Right ventricle myocardium superior (tissue), 1 donor: ENCODE results near the gene DNMT3A. TPM values are rescaled to one million over a fixed set of nuclear protein-coding genes. Genes with fewer than 3 reads are reported as not detected.

ENCODE experiments used
- ATAC-seq: fragments of 200-7000 bp; cut with Tn5 transposase; one replicate; pipeline ENCODE4 v1.9.1; 2020; ENCODE audit warnings: mild to moderate bottlenecking; ENCODE audit not compliant: poor library complexity
- DNase-seq: peaks from one replicate; pipeline ENCODE4 v3.0.0-alpha.2; 2020
- intact Hi-C: fragments of 100-400 bp; cut with DNase I; formaldehyde crosslinking; loops from one replicate; pipeline ENCODE4 v1.11.2; 2022
- total RNA-seq: library from RNA; stranded (reverse); fragmentation: NEBNext Ultra II Directional; extraction: Animal tissue kit (Norgen Biotek cat#: 25700); gene quantifications from one replicate; pipeline ENCODE4 v1.2.1, GENCODE V29; 2021
- donor health status: DM: no; HTN: yes; CAD: no; lungs with severe emphysema.

DNMT3A gene
- total RNA-seq, 1 donor from 2014 or later = 20.2 TPM

DNA sequence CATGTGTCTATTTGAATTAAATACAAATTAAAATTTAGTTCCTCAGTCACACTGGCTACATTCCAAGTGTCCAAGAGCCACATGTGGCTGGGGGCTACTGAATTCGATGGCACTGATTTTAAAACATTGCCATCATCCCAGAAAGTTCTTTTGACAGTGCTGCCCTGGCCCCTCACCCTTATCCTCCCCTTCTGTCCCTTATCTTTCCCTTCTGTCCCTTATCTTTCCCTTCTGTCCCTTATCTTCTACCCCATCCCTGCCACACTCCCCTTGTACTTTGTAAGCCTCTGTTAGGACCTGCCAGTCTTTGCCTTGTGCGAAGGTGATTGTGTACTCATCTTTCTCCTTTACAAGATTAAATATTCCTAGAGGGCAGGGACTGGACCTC, 85.2 kb downstream of the DNMT3A start:
- DNase-seq = no peak
- ATAC-seq = no peak
- intact Hi-C loops = no loop called here

DNA sequence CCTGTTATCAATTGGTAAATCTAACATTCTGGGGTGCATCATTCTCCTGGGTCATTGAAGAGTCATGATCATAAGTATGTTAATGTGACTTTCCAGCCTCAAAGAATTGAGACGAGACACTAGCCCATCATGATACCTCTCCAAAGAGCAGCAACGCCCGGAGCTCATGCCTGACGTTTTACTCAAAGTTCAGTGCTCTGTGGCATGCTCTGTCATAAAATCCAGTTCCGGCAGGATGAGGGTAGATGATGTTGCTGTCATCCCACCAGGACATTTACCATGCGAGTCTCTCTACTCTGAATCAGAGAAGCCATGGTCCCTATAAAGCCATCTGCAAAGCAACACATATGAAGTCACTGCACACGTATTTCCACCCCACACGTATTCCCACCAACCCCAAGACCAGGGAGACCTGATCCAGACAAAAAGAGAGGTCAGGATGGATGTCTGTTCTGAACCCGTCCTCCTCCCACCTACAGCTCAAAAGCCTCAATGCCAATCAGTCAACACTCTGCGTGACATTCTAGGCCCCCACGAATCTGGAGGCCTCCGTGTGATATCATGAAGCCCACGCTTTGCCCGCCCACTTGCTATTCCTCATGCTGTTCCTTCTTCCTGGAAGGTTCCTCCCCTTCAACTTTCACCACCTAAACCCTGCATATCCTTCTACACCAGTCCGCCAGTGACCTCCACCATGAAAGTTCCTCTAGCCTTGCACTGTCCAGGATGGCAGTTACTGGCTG, 85.8 kb downstream of the DNMT3A start:
- no peak for ATAC-seq
- no peak for DNase-seq
- intact Hi-C loops = no loop called here

DNA sequence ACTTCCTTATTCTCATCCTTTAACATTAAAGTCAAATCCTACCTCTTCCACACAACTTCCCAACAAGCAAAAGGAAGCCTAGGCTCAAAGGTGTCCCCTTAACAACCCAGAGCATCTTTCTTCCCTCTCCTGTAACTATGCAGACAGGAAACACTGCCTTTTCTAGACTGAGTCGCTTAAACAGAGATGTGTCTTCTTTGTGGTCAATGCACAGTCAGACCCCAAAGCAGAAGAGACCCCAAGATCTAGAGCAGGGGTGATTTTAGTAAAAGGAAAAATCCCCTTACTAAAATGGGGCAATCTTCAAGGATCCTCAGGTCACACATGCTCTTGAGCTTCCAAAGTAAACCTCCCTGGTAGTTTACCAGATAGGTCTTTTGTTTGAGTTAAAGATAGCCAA, 86.8 kb downstream of the DNMT3A start:
- no peak for ATAC-seq
- intact Hi-C loops = no loop called here

DNA sequence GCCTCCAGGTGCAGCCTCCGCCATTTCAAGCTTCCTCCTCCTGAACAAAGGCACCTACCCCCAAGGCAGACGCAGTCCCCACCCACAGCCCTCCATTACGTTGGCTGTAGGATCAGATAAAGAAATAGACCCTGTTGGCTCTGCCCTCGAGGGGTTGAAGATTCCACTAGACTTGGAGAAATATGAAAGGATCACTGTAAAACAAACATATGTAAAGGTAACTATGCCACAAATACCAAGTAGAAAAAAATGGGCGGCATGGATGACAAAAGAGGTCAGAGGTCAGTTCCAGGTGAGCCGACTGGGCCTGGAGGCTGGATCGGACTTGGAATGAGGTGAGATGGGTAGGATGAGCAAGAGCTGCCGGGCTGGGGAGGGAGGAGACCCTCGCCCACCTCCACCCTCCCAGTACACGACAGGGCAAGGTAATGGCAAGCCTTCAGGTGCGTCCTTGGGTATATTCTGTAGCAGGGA, 88.5 kb downstream of the DNMT3A start:
- DNase-seq (no peak), ATAC-seq (no peak)
- intact Hi-C loops = no loop called here

More for the DNA sequence above, 86.8 kb downstream of the DNMT3A start:
- DNase-seq = no peak

DNA sequence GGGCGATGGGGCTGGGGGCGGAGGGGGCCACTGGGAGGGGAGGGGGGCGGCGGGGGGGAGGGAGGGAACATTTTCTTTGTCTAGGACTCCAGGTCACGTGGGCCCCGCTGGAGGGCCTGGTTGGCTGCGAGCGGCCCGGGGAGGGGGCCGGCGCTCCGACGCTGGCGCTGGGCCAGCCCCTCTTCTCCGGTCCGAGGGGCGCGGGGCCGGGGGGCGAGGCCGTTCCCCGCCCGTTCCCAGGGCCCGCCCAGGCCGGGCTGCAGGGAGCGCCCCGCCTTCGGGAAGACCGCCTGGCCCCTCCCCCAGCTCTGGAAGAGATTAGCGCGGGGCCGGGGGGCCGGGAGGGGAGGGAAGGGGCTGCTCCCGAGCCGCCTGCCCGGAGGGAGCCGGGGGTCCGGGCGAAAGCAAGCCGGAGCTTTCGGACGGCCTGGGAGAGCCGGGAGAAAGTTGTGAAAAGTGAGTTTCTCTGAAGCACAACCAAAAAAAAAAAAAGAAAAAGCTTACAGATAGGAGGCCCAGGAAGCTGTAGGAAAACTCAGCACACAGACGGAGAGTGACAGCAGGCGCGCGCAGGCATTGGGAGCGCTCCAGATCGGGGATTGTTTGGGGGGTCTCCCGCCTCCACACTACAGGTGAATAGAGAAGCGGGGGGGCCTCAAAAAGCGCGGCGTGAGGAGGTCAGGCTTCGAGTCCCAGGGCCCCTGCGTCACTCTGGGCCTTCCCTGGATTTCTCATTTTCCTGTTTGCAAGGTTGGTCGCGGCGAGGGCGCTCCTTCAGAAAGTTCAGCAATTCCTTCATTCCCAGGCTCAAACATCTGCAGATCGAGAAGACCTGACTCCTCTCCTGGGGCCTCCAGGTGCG, 89.2 kb downstream of the DNMT3A start:
- intact Hi-C loops = no loop called here
- DNase-seq (peak; percentile 79), ATAC-seq (peak; percentile 70)

DNA sequence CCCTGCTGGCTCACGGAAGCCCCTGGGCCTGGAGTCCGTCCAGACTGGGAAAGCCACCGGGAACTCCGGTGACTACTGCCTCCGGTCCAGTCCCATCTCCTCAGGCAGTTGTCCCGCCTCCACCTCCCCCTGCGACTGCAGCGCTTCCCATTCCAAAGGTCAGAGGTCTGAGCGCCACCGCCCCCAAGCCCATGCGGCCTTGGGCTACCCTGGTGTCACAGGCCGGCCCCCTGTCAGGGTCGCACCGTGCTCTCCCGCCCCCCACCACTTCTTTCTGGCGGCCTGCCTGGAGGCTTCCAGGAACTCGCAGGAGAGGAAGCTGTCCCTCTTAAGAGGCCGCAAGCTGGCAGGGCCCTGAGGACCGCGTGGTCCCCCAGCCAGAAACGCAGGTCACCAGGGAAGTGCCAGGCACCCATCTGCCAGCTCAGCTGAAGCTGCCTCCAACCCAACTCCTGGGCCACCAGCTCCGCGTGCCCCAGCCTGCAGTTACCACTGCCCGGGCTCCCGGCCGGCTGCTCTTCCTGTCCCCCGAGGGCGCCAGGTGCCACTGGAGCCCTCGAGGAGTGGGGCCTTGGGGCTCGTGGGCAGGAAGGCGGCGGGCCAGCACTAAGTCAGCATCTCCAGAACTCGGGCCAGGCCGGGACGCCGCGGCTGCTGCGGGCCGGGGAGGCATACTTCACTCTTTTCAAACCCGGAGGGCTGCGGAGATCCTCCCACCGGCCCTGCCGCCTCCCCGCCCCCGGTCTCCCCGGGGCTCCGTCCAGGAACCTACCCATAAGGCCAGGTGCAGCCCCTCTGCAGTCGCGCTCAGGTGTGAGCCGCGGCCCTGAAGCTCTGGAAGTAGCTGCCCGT, 90.1 kb downstream of the DNMT3A start:
- peak; percentile 75 for DNase-seq
- intact Hi-C loops = no loop called here
- ATAC-seq = peak; percentile 67

DNA sequence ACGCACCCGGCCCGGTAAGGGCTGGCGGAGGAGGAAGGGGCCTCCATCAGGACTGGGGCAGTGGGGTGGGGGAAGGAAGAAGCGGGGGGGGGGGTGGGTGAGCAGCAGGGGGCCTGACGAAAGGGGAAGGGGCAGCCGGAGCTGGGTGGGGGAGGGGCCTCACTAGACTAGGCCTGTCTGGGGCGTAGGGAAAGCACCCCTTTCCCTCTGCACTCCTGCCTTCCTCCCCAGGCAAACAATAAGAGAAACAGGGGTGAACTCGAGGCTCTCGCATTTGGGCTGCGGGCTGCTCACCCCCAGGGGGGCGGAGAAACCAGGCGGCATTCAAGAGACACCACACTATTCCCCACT, 90.7 kb downstream of the DNMT3A start:
- no peak for ATAC-seq
- intact Hi-C loops = no loop called here
- no peak for DNase-seq

DNA sequence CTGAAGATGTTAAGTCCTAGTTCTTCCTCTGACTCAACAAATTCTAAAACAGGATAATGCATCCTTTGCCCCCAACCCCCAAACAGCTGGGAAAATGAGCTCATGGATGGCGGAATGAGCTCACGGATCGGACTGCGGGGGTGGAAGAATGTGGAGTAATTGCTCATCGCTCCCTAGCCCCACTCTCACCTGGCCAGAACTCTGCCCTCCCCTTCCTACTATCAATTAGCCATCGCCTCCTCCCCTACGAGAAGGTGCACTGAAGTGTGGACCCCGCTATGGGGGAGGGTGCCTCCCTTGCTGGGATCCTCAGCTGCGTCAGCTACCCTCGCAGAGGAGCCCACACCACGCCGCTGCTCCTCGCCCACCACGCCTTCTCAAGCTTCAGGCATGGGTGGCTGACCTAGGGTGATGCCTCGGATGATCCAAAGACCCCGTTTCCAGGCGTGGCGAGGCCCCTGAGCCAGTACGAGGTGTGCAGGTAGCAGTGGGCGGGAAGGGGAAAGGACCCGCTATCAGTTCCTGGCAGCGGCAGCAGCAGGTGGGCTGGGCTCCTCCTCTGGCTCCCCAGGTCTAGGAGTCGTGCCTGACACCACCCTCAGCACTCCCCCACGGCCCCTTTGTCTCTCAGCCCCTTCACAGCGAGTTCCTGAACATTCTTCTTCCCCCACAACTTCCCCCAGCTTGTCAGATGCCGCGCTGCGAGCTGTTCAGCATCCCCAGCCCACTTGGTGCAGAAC, 91.2 kb downstream of the DNMT3A start:
- intact Hi-C loops = no loop called here
- ATAC-seq = no peak
- no peak for DNase-seq

DNA sequence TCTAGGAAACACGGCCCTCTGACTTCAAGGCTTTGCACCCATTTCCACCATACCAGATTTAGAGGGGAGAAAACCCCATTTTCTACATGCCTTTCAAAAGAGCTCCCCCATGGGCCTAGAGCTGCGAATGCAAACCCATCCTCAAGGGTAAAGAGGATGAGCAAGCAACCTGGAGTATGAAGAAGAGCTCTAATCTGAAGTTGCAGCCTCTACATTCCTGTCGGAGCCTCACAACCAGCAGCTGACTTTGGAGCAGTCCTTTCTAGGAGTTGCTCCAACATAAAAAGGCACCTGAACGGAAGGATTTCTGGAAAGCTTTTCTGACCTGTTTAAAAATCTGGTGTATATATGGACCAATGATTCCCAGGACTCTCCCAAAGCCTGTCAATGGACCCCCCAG, 91.9 kb downstream of the DNMT3A start:
- intact Hi-C loops = no loop called here
- ATAC-seq = no peak
- no peak for DNase-seq

DNA sequence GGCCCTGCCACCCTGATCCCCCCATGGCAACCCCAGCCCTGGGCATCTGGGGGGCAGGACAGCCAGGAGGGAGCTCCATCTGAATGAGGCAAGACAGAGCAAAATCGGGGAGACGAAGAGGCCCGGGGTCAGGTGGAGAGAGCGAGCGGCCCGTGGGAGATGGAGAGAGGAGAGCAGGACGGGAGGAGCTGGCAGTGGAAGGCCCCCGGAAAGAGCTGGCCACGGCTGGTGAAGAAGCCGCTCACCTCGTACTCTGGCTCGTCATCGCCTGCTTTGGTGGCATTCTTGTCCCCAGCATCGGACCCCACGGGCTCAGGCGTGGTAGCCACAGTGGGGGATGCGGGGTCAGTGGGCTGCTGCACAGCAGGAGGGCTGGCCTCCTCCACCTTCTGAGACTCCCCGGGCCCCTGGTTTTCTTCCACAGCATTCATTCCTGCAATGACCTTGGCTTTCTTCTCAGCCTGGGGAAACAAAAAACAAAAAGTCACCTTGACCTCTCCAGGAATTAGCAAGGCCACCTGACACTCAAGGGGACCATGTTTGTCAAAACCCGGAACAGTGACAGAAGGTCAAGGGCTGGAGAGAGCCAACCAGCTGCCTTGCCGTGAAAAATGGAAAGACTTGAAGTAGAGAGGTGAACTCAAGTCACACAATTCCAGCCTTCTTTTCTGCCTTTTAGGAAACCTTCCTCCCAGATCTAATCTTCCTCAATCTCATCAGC, 93.8 kb downstream of the DNMT3A start:
- no peak for ATAC-seq
- intact Hi-C loops = no loop called here
- no peak for DNase-seq

DNA sequence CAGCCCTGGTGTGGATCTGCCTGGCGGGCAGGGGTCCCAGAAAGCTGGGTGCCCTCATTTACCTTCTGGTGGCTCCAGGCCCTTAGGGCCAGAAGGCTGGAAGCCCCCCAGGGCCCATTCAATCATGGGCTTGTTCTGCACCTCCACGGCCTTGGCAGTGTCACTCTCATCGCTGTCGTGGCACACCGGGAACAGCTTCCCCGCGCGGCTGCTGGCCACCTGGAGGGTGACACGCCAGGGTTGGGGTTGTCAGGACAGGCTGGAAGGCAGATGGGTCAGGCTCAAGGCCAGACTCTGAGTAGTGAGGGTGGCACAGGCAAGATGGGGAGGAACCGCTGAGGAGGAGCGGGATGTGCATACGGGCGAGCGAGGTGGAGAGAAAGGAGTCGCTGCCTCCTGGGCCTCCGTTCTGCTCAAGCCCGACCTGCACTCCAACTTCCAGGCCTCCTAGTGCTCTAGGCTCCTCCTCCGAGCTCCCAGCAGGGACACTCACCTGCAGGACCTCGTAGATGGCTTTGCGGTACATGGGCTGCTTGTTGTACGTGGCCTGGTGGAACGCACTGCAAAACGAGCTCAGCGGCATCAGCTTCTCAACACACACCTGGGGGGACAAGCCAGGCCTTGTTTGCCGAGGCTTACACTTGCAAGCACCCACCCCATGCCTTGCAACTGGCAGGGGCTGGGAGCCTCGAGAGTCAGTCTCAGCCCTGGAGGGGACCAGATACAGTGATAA, 95.0 kb downstream of the DNMT3A start:
- intact Hi-C loops = no loop called here
- DNase-seq = no peak
- ATAC-seq = no peak

DNA sequence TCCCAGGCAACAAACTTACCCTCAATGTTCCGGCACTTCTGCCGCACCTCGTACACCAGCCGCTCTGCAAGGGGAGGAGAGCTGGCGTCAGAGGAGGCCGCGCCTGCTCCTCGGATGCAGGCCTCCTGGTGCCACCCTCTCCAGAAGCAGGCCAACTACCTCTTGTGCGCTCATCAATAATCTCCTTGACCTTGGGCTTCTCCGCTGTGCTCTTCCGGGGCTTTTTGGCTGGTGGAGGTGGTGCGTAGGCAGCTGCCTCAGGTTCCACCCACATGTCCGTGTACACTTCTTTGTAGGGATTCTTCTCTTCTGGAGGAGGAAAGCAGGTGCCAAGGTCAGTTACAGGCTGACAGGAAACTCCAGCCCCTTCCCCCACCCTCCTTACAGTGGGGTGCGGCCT, 95.7 kb downstream of the DNMT3A start:
- ATAC-seq (no peak), DNase-seq (no peak)
- intact Hi-C loops = no loop called here

DNA sequence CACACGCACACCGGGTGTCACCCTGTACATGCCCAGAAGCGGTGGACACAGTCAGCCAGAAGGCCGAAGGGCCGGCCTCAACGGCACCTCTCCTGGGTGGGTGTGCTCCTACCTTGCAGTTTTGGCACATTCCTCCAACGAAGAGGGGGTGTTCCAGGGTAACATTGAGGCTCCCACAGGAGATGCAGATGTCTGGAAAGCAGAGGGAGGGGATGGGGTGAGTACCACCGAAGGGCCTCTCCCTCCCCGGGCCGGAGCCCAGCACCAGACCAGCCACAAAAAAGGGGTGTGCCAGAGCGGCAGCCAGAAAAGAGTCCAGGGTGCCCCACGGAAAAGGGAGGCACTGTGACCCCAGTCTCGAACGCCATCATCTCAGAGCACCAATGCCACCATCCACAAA, 96.6 kb downstream of the DNMT3A start:
- intact Hi-C loops = no loop called here
- ATAC-seq = no peak
- no peak for DNase-seq

DNA sequence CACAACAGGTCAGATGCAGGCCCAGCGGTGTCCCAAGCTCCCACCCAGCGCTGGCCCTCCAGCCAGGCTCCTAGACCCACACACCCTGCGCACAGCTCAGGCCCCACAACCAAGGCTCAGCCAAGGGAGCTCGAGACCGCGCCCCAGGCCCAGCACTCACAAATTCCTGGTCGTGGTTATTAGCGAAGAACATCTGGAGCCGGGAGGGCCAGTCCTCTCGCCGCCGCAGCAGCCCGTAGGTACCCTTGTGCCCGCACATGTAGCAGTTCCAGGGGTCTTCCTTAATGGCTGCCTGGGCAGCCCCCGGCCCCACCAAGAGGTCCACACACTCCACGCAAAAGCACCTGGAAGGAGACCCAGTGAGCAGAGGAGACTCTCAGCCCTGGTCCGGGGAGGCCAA, 97.7 kb downstream of the DNMT3A start:
- intact Hi-C loops = no loop called here
- ATAC-seq (no peak), DNase-seq (no peak)

DNA sequence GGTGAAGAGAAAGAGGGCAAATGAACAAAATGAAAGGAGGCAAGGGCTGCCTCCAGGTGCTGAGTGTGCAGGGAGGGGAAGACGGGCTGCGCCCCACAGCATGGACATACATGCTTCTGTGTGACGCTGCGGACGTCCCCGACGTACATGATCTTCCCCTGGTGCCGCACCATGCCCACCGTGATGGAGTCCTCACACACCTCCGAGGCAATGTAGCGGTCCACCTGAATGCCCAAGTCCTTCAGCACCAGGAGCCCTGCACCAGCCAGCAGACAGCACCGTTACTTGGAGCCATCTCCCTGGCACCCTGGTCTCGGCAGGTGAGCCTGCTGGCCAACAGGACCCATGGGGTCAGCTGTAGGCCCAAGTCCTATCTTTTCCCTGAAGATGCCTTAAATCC, 100.3 kb downstream of the DNMT3A start:
- intact Hi-C loops = no loop called here
- ATAC-seq (no peak), DNase-seq (no peak)

DNA sequence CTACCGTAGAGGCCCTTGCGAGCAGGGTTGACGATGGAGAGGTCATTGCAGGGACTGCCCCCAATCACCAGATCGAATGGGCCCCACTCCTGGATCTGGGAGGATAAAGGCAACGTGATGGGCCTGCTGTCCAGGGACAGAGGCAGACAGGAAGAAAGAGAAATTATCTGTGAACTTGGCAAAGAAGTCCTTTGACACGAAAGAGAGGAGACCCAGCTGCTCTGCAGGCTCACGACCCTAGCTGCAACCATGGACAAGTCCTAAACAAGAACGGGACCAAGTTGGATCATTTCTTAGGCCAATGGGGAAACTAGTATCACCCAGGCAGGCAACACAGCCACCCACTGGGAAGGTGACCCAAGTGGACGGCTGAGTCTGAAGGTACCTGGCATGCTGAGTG, 101.1 kb downstream of the DNMT3A start:
- intact Hi-C loops = no loop called here
- DNase-seq (no peak), ATAC-seq (no peak)

DNA sequence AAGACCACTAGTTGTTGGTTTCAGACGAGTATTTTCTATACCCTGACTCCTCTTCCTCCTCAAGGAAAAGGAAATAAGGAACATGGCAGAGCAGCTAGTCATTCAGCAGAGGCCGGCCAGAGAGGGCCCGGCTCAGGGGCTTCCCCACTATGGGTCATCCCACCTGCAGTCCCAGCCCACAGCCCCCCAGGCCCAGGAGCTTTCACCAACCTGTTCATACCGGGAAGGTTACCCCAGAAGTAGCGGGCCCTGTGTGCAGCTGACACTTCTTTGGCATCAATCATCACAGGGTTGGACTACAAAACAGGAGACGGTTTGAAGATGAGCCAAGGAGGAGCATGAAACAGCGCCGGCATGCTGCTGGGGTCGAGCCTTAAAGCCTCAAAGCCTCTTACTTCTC, 102.8 kb downstream of the DNMT3A start:
- no peak for DNase-seq
- intact Hi-C loops = no loop called here

More for the DNA sequence above, 102.8 kb downstream of the DNMT3A start:
- no peak for ATAC-seq
